ENCODE measurements around the gene ELP2. TPM values are rescaled to one million over a fixed set of nuclear protein-coding genes. Genes with fewer than 3 reads are reported as not detected.

Gene ELP2
- polyA plus RNA-seq, 1 experiment = 125 TPM

- POLR2A ChIA-PET = no interaction called here
- H3K27me3 ChIP-seq (ENCODE audit: control insufficient read depth, insufficient read depth, low read length) = no peaks in the 10 kb centered on the region
- DNase-seq (ENCODE audit: low read depth) = no peak
- CTCF ChIA-PET = interaction anchor here (3.0 to 4.8 kb wide), 2 partner anchors 184 to 189 kb away, joined by 12 to 67 read pairs; no protein-coding TSS in a partner anchor
- H3K4me3 ChIP-seq (ENCODE audit: low read depth, low read length) = no peak overlapping the region
- TF ChIP-seq, protein P1, sequence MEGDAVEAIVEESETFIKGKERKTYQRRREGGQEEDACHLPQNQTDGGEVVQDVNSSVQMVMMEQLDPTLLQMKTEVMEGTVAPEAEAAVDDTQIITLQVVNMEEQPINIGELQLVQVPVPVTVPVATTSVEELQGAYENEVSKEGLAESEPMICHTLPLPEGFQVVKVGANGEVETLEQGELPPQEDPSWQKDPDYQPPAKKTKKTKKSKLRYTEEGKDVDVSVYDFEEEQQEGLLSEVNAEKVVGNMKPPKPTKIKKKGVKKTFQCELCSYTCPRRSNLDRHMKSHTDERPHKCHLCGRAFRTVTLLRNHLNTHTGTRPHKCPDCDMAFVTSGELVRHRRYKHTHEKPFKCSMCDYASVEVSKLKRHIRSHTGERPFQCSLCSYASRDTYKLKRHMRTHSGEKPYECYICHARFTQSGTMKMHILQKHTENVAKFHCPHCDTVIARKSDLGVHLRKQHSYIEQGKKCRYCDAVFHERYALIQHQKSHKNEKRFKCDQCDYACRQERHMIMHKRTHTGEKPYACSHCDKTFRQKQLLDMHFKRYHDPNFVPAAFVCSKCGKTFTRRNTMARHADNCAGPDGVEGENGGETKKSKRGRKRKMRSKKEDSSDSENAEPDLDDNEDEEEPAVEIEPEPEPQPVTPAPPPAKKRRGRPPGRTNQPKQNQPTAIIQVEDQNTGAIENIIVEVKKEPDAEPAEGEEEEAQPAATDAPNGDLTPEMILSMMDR (IDR thresholded peaks at IDR 0.05; ENCODE audit: insufficient read depth, low read depth, low read length) = no peak
- no peaks in the 10 kb centered on the region for H3K36me3 ChIP-seq (ENCODE audit: control insufficient read depth, insufficient read depth, low read length)
These were observed 32.7 kb upstream of the ELP2 start for GRCh38 chr18:36096955-36097354.

GRCh38 chr18:36099311-36099710 lies 30.4 kb upstream of the ELP2 start:
- no peak for DNase-seq (ENCODE audit: low read depth)
- no peaks in the 10 kb centered on the region for H3K36me3 ChIP-seq (ENCODE audit: control insufficient read depth, insufficient read depth, low read length)
- ChIA-PET POLR2A (no interaction called here), CTCF (interaction anchor here (0.6 kb wide), 2 partner anchors 24 to 80 kb away, joined by 3 to 4 read pairs; no protein-coding TSS in a partner anchor)
- no peak overlapping the region for H3K4me3 ChIP-seq (ENCODE audit: low read depth, low read length)
- TF ChIP-seq, protein P1 (IDR thresholded peaks at IDR 0.05; ENCODE audit: insufficient read depth, low read depth, low read length) = no peak
- no peaks in the 10 kb centered on the region for H3K27me3 ChIP-seq (ENCODE audit: control insufficient read depth, insufficient read depth, low read length)

DNA sequence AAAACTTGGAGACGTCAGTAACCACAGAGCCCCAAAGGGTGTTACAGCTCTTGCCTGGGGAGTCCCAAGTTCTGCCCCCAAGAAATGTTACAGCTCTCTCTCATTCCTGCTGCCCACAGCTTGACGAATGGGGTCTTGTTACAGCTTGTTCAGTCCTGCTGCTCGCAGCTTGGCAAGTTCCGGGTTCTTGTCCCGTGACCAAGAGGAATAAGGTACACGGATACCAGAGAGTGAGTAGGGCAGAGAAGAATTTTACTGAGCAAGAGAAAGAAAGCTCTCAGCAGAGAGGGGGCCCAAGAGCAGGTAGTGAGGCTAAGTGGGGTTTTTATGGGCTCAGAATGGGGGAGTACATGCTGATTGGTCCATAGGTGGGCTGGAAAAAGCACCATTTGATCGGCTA lies 27.8 kb upstream of the ELP2 start:
- ChIA-PET CTCF (interaction anchor here (0.9 to 2.1 kb wide), 2 partner anchors 178 to 182 kb away, joined by 4 to 6 read pairs; no protein-coding TSS in a partner anchor), POLR2A (no interaction called here)
- TF ChIP-seq, protein P1 (IDR thresholded peaks at IDR 0.05; ENCODE audit: insufficient read depth, low read depth, low read length) = no peak
- no peaks in the 10 kb centered on the region for H3K36me3 ChIP-seq (ENCODE audit: control insufficient read depth, insufficient read depth, low read length)
- DNase-seq (ENCODE audit: low read depth) = no peak
- no peak overlapping the region for H3K4me3 ChIP-seq (ENCODE audit: low read depth, low read length)
- H3K27me3 ChIP-seq (ENCODE audit: control insufficient read depth, insufficient read depth, low read length) = no peaks in the 10 kb centered on the region

GRCh38 chr18:36104749-36105148 lies 24.9 kb upstream of the ELP2 start:
- TF ChIP-seq, protein P1 (IDR thresholded peaks at IDR 0.05; ENCODE audit: insufficient read depth, low read depth, low read length) = no peak
- Histone ChIP-seq H3K36me3 (ENCODE audit: control insufficient read depth, insufficient read depth, low read length) (no peaks in the 10 kb centered on the region), H3K27me3 (ENCODE audit: control insufficient read depth, insufficient read depth, low read length) (no peaks in the 10 kb centered on the region), H3K4me3 (ENCODE audit: low read depth, low read length) (no peak overlapping the region)
- DNase-seq (ENCODE audit: low read depth) = no peak
- POLR2A ChIA-PET = no interaction called here
- CTCF ChIA-PET = interaction anchor here (1.2 kb wide), 1 partner anchor 18 kb away, joined by 3 read pairs; no protein-coding TSS in a partner anchor

GRCh38 chr18:36107477-36107876 lies 22.2 kb upstream of the ELP2 start:
- TF ChIP-seq, protein P1 (IDR thresholded peaks at IDR 0.05; ENCODE audit: insufficient read depth, low read depth, low read length) = no peak
- ChIA-PET CTCF (interaction anchor here (2.2 to 2.3 kb wide), 2 partner anchors 12 to 177 kb away, joined by 6 to 9 read pairs; no protein-coding TSS in a partner anchor), POLR2A (no interaction called here)
- Histone ChIP-seq H3K27me3 (ENCODE audit: control insufficient read depth, insufficient read depth, low read length) (no peaks in the 10 kb centered on the region), H3K36me3 (ENCODE audit: control insufficient read depth, insufficient read depth, low read length) (peaks cover 1% of the 10 kb centered on the region; the same call in 1 of the 2 replicates), H3K4me3 (ENCODE audit: low read depth, low read length) (no peak overlapping the region)
- no peak for DNase-seq (ENCODE audit: low read depth)

Data from BJ (cell line).